Stimulated activated CD4-positive, alpha-beta T cell treated with anti-CD3 and anti-CD28 coated beads, Interleukin-2, amount 100 ng/mL, for 24 hours (primary cell): ENCODE results near the gene SSX7.
"Not testable (repeated sequence)": the region's sequence is repeated elsewhere in the genome, so short reads cannot be mapped to it uniquely, and the experiment has no call there.

Experiments used
- DNase-seq, 2 donors: peaks; one replicate each; pipeline ENCODE4 v3.0.0-alpha.2; 2020

The SSX7 gene

GRCh38 chrX:52654800-52655199, at the start of gene SSX7:
Gene SSX7 (minus strand): TSS chrX:52654900. CDS start chrX:52653472, 1,428 bp downstream.
- not testable (repeated sequence) for DNase-seq

- DNase-seq: not testable (repeated sequence)
These were observed 37.3 kb upstream of the SSX7 start for GRCh38 chrX:52692034-52692433.

- DNase-seq: not testable (repeated sequence)
These were observed 7.5 kb upstream of the SSX7 start for GRCh38 chrX:52662218-52662617.

GRCh38 chrX:52655475-52655874, 775 bp upstream of the SSX7 start:
- DNase-seq: not testable (repeated sequence)

GRCh38 chrX:52650676-52651075, 4.0 kb downstream of the SSX7 start:
- DNase-seq: not testable (repeated sequence)

GRCh38 chrX:52648956-52649355, 5.7 kb downstream of the SSX7 start:
- DNase-seq: not testable (repeated sequence)

GRCh38 chrX:52628483-52628882, 26.2 kb downstream of the SSX7 start:
- not testable (repeated sequence) for DNase-seq

GRCh38 chrX:52620661-52621060, 34.0 kb downstream of the SSX7 start:
- DNase-seq: not testable (repeated sequence)

GRCh38 chrX:52608961-52609360, 45.7 kb downstream of the SSX7 start:
- DNase-seq: no peak

GRCh38 chrX:52603151-52603550, 51.5 kb downstream of the SSX7 start:
- not testable (repeated sequence) for DNase-seq

GRCh38 chrX:52598886-52599285, 55.8 kb downstream of the SSX7 start:
- DNase-seq: no peak

GRCh38 chrX:52594658-52595057, 60.0 kb downstream of the SSX7 start:
- no peak for DNase-seq
